NCI-H526 treated with DMSO at 0.1 percent for 48 hours (cell line): ENCODE results near the gene MYL11.
"Not testable (repeated sequence)": the region's sequence is repeated elsewhere in the genome, so short reads cannot be mapped to it uniquely, and the experiment has no call there.

Source experiments
- DNase-seq: peaks from one replicate; lab custom pipeline; 2025; lab: John Stamatoyannopoulos, UW

MYL11 gene, protein sequence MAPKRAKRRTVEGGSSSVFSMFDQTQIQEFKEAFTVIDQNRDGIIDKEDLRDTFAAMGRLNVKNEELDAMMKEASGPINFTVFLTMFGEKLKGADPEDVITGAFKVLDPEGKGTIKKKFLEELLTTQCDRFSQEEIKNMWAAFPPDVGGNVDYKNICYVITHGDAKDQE

DNA sequence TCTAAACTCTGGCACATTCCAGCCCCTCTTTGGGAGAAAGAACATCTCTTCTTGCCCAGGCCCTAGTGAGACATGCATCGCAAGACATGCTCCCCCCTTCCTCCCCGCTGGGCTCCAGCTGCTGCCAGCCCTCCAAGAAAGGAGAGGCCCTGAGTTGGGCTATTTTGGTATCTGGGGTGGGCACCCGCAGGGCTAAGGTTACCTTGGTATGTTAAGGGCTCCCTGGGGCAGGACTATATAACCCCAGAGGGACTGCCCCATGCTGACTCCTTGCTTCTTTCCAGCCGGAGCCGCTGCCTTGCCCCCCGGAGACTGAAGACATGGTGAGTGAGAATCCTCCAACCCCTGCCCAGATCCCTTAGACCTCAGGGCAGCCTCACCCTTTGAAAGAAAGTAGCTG is at the start of gene MYL11:
Gene MYL11, plus strand, starts transcription at position 265 of the 400 bp plus-strand sequence. Its CDS starts 56 bp downstream, at position 321.
- no peak for DNase-seq

DNA sequence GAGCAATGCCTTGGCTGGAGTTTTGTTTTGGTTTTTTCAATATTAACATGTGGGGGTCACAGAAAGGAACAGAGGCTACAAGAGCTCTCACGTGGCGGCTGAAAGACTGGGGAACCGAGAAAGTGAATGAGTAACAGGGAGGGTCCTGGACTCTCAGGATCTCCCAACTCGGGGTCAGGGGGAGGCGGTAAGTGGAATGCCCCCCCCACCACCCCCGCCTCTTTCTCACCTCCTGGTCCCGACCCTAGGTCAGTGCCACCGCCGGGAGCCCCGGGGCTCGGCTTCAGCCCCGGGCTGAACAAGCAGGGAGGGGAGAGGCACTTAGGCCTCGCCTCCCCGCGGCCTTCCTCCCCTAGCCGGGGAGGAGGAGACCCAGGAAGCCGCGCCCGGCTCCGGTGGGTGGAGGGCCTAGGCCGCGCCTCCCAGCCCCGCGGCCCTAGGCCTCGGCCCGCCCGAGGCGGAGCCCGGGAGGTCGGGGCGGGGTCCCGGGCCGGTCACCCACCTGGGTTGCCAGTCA is 40.1 kb upstream of the MYL11 start:
- DNase-seq: not testable (repeated sequence)

DNA sequence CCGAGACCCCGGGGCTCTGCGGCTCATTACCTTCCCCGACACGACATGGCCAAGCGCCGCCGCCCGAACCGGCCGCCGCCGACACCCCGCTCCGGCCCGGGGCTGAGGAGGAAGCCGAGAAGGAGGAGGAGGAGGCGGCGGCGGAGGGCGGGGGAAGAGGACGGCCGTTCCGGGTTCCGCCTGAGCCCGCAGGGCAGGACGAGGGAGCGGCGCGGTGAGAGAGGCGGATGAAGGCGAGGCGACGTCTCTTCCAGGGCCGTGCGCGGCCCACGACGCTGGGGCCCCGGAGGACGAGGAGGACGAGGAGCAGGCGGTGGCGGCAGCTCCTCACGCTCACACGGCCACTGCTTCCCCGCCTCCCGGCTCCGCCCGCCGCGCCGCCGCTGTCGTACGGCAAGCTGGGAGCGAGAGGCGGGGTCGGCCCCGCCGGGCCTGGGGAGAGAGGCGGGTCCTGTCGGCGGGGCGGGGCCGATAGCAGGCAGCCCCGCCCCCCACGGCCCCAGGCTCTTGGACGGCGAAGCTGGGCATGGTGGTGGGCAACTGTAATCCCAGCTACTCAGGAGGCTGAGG is 39.5 kb upstream of the MYL11 start:
- peak; percentile 64 for DNase-seq

DNA sequence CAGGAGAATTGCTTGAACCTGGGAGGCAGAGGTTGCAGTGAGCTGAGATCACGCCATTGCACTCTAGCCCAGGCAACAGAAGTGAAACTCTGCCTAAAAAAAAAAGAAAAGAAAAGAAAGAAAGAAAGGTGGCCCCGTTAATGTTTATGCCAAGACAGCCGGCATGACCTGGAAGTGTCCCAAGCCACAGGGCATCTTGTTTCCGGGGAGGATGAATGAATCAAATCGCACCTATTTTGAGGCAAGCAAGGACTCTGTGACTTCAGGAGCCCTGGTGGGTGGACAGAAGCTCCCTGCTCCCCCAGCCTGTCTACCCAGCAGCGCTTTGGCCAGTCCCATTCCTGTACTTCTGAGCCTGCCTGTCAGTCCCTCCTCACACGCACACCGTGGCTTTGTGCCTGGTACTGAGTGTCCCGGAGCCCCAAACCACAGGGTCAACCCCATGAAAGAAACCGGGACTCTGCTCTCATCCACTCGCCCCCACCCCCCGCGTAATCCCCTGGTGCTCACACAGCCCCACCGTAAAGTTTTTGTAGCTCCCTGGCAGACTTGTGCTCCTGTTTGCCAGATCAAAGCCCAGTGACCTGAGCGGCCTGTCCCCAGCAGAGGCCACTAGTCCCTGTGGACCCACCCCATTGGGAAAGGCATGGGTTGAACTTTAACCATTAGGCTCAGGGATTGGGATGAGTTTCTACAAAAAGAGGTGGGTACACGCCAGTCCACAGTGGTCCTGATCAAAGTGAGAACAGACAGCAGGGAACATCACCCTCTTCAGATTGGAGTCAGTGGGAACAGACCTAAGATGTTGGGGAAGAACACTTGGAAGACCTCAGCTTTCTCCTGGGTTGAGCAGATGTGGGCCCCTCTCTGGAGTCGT is 38.8 kb upstream of the MYL11 start:
- DNase-seq: no peak

DNA sequence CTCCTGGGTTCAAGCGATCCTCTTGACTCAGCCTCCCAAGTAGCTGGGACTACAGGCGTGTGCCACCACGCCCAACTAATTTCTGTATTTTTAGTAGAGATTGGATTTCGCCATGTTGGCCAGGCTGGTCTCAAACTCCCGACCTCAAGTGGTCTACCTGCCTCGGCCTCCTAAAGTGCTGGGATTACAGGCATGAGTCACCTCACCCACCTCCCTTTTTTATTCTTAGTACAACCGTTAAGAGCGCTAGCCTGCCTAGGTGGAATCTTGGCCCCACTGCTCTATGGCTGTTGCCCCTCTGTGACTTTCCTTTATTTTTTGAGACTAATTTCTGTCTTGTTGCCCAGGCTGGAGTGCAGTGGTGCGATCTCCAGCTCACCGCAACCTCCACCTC is 36.6 kb upstream of the MYL11 start:
- not testable (repeated sequence) for DNase-seq

DNA sequence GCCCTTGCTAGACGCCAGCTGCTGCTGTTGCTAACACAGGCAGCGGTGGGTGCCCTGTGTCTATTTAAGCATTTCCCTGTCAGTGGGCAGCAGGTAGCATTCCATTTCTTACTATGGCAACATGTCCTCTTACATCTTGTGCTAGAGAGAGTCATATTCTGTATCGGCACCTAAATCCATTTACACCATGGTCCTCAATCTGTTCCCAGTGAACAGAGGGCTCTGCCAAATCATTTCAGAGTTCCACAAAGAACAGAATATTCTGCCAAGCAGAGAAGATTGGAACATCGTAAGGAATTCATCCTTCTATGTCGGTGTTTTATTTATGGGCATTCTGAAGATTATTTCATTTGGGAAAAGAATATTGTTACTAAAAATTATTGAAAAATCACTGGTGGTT is 35.9 kb upstream of the MYL11 start:
- not testable (repeated sequence) for DNase-seq

DNA sequence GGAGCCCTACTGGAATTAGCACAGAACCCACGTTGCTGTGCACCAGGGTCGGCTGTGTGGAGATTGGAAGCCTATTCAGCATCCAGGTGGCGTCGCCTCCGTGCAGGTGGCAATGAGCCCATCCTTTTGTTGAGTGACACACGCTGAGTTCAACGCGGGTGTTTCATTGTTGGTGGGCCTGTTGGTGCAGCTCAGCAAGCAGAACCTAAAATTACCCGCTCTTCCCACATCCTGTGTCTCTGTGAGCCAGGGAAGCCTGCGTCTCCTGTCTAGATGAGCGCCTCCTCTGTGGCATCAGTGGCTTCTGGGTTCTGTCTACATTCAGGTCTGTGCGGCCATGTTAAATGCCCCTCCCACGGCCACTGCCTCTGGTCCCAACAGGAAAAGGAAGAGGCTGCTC is 34.0 kb upstream of the MYL11 start:
- DNase-seq: no peak

DNA sequence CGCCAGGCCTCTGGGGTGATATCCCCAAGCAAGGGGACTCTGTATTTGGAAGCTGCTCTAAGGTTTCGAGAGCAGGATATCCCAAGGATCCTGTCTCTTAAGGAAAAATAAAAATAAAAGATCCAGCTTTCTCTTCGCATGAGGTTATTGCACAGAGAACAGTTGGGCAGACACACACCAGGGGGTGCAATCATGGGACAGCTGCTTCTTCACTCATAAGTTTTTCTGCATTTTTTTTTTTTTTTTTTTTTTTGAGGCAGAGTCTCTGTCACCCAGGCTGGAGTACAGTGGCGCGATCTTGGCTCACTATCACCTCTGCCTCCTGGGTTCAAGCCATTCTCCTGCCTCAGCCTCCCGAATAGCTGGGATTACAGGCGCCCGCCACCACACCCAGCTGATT is 32.6 kb upstream of the MYL11 start:
- DNase-seq: not testable (repeated sequence)

DNA sequence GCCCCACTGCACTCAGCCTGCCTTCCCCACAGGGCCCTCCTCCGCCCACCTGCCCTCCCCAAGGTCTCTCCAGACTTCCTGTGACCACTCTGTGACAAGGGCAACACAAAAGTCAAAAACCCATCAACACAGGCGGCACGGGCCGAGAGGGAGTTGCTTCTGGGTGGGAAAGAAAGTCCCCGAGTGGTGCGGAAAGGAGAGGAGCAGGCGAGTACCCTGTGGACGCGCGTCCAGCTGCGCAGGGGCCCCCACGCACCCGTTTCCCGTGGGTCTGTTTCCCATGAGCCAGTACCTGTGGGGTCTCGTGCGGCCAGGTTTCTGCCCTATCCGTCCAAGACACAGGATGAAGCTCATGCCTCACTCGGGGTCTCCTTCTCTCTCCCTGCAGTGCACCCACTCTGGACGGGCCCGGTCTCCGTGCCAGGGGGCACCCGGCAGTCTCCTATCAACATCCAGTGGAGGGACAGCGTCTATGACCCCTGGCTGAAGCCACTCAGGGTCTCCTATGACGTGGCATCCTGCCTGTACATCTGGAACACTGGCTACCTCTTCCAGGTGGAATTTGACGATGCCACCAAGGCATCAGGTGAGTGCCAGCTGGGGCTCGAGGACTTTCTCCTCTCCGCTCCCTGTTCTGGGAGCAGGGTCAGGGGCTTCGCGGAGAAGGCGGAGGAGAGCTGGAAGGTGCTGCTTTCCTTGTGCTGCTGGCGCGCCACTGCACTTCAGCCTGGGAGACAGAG is 31.7 kb upstream of the MYL11 start:
- DNase-seq: no peak

DNA sequence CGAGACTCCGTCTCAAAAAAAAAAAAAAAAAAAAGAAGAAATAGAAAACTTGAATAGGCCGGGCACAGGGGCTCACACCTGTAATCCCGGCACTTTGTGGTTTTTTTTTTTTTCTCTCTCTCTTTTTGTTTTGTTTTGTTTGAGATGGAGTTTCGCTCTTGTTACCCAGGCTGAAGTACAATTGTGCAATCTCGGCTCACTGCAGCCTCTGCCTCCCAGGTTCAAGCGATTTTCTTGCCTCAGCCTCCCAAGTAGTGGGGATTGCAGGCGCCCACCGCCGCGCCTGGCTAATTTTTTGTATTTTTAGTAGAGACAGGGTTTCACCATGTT is 31.1 kb upstream of the MYL11 start:
- DNase-seq: not testable (repeated sequence)

DNA sequence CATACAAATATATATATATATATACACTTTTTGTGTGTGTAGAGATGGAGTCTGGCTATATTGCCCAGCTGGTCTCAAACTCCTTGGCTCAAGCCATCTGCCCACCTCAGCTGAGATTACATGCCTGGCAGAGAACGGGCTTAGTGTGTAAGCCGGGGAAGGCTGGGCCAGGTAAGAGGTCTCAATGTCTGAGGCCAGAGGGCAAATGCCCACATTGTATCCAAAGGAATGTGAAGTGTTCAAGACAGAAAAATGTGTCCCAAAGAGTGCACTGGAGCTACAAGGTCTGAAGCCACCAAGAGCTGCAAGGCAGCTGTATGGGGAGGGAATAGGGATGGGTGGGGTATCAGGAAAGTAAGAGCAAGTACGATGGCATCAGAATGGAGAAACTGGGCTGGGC is 28.3 kb upstream of the MYL11 start:
- DNase-seq: no peak

DNA sequence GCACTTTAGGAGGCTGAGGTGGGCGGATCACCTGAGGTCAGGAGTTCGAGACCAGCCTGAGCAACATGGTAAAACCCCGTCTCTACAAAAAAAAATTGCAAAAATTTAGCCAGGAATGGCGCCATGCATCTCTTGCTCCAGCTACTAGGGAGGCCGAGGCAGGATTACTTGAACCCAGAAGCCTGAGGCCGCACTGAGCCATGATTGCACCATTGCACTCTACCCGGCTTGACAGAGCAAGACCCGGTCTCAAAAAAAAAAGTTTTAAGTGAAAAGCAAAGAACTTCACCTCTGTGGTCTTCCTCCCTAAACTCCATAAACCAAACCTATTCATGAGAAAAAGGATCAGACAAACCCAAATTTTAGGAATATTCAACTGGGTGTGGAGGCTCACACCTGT is 26.5 kb upstream of the MYL11 start:
- DNase-seq: no peak

DNA sequence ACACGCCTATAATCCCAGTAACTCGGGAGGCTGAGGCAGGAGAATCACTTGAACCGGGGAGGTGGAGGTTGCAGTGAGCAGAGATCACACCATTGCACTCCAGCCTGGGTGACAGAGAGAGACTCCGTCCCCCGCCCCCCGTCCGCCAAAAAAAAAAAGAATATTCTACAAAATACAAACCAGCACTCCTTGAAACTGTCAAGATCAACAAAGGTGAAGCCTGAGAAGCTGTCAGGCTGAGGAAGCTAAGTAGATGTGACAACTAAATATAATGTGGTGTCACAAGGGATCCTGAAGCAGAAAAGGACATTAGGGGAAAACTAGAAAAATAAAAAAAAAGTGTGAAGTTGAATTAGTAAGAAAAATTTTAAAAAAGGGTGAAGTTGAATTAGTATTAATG is 25.7 kb upstream of the MYL11 start:
- no peak for DNase-seq

DNA sequence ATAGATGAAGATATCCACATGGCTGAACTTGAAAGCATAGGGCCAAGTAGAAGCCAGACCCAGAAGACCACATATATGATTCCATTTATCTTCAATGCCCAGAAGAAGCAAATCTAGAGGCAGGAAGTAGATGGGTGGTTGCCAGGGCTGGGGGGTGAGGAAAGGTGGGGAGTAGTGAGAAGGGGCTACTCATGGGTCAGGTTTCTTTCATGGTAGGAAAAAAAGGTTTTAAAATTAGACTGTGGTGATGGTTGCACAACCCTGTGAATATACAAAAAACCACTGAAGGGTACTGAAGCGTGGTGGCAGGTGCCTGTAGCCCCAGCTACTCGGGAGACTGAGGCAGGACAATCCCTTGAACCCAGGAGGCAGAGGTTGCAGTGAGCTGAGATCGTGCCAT is 24.9 kb upstream of the MYL11 start:
- no peak for DNase-seq

DNA sequence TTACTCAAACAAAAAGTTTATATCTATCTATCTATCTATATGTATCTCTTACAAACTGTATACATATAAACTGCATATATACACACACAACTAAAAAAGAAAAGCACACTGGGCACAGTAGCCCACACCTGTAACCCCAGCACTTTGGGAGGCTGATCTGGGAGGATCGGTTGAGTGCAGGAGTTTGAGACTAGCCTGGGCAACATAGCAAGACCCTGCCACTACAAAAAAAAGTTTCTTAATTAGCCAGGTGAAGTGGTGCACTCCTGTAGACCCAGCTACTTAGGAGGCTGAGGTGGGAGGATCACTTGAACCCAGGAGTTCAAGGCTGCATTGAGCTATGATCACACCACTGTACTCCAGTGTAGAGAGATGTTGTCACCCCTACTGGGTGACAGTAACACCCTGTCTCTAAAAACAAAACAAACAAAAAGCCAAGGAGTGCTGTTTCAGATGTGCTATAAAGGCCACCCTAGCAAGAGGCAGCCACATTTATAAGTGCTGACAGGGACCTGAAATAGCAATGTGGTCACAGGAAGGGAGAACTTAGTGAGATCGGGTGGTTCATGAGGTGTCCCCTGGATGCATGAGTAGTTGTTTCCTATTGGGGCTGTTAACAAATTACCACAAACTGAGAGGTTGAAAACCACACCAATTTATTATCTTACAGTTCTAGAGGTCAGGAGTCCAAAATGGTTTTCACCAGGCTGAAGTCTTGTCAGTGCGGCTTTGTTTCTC is 24.3 kb upstream of the MYL11 start:
- no peak for DNase-seq

DNA sequence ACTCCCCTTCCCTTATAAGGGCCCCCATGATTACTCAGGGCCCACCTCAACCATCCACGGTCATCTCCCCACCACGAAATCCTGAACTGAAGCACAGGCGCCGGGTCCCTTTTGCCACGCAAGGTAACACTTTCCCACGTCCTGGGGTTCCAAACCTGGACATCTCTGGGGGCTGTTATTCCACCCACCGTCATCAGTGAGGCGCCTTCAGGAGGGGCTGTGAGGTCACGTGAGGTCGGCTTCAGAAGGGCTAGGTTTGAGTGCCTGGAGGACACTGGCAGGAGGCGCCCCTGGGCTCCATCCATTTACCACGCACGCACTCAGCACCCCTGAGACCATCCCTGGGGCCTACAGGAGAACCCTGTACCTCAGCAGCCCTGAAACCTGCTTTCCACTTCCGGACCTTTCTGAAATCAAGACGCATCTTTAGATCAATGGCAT is 23.6 kb upstream of the MYL11 start:
- DNase-seq: no peak

DNA sequence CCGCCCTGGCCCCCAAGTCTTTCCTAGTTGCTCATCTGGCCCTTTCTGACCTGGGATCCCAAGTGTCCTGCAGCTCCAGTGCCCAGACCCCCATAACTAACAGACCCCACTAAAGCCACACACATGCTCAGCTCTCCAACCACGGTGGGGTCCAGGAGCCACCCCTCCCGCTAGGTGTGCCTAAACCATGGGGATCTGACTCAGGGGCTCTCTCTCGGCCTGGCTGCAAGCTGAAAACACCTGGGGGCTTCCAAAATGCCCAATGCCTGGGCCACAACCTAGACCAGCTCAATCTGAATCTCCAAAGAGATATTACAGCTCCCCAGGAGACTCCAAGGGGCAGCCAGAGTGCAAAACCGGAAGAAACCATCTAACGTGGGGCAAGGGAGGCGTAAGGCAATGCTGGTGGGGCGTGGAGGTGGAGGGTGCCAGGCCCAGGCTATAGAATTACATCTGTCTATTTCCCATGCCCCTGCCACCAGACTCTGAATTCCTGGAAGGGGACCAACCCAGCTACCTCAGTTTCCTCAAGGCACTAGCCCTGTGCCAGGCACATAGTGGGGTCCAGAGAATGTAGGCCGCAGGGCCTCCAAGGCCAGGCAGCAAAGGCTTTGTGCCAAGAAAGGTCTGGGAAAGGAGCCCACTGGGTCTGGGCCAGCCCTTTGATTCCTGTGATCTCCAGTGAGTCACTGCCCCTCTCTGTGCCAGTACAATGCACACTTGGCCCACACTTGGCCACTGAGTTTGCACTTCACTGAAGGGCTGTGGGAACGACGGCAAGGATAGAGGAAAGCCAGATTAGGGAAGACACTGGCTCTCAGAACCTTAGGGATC is 22.8 kb upstream of the MYL11 start:
- no peak for DNase-seq

DNA sequence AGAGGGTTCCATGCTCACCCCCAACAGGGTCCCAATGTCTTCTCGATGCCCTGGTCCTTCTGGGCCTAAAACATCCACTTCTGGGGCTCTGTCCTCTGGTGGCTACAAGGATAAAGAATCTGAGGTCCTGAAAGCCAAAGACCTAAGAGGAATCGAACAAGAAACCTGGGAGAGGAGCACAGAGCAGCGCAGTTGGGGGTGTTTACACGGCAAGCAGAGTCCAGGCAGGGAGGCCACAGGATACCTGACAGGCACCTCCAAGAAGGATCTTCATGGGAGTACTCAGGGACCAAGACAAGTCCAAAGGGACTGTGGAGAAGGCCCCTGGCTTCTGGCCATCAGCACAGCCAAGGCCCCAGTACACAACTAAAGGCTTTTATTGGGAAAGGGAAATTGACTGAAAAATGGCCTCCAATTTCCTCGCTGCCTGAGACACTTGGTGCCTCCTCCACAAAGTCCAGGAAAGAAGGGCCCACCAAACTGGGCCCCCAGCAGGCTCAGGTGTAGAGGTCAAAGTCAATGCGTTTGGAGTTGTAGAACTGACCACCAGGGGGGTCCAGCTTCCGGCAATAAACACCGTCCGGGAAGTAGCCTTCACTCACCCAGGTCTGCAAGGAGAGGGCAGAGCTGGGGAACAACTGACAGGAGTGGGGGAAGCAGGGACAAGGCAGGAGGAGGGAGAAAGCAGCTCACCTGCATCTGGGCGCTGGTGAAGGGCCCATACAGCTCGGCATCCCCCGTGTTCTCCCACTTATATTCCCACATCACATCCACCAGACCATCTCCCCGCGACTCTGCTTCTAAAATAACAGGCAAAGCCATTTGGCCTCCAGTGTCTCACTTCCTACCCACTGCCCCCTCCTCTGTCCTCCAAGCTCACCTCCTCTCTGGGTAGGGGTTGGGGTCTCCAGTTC is 21.9 kb upstream of the MYL11 start:
- no peak for DNase-seq

DNA sequence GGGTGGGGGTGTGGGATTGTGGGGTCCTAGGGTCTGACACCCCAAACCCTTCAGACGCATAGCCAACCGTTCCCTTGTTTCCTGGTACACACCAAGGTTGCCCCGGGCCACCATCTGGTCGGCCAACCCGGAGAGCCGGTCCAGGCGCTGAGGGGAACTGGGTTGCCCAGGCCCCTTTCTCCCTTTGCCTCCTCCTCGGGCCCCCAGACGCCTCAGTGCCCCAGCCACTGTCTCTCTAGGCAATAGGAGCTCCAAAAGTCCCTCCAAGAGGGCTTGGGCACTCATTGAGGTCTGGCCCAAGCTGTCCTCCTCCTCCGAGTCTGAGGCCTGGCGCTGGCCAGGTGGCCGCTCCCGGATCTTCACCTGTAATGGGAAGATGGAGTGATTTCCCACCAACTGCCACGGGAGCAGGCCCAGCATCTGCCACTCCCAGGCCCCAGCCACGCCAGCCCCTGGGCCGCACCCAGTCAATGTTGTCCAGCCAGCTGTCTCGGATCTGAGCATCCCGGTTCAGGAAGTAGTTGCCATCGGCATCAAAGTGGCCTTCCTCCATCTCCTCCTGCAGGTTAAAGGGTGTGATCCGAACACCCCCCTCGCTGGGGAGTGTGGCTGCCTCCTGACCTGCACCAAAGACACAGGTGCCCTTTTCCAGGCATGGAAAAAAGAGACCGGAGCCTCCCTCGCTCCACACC is 21.0 kb upstream of the MYL11 start:
- DNase-seq: no peak
